Testis (tissue), 3 donors: ENCODE results near the gene SERPINA9. TPM values are rescaled to one million over a fixed set of nuclear protein-coding genes. Genes with fewer than 3 reads are reported as not detected.

Experiments
- DNase-seq: peaks from one replicate; pipeline ENCODE4 v3.0.0-alpha.2; 2019
- H3K27ac ChIP-seq, 2 donors: fragments of 200-600 bp; sonication (generic); one replicate each; pipeline ENCODE4 v1.5.1; 2019
- H3K27me3 ChIP-seq: fragments of 200-600 bp; sonication (generic); one replicate; pipeline ENCODE4 v1.5.1; 2019
- H3K36me3 ChIP-seq: fragments of 200-600 bp; sonication (generic); one replicate; pipeline ENCODE4 v1.5.1; 2017; ENCODE audit warnings: low read depth; ENCODE audit errors: missing control alignments
- H3K4me1 ChIP-seq: fragments of 200-600 bp; sonication (generic); one replicate; pipeline ENCODE4 v1.5.1; 2019
- H3K4me3 ChIP-seq, 2 donors: fragments of 200-600 bp; sonication (generic); one replicate each; pipeline ENCODE4 v1.5.1; 2017 to 2019
- H3K9me3 ChIP-seq: fragments of 200-600 bp; sonication (generic); one replicate; pipeline ENCODE4 v1.5.1; 2017
- CTCF ChIP-seq, 3 experiments: fragments of 450-650 bp in 2 of 3; fragments of 200-600 bp in 1 of 3; sonication (generic) in 1 of 3; IDR thresholded peaks; one replicate each; pipeline ENCODE4 v1.5.1; 2016 to 2019; ENCODE audit warnings: antibody characterized with exemption in 3 of 3, mild to moderate bottlenecking in 2 of 3, moderate library complexity in 1 of 3
- POLR2A ChIP-seq: fragments of 450-650 bp; IDR thresholded peaks from one replicate; pipeline ENCODE4 v1.6.1; 2017; ENCODE audit warnings: antibody characterized with exemption, mild to moderate bottlenecking, moderate library complexity
- WGBS, 2 donors: methylation state at CpG; one replicate each; pipeline ENCODE4 v1.1.5; 2018; 5-methylcytosine and 5-hydroxymethylcytosine counted together
- intact Hi-C: fragments of 100-400 bp; cut with DNase I; formaldehyde crosslinking; loops from one replicate; pipeline ENCODE4 v1.15.1; 2023; ENCODE audit warnings: low total_unique reads
- polyA plus RNA-seq: library from polyadenylated mRNA; stranded (reverse); fragments of 350-450 nt; fragmentation: Illumina TruSeq; extraction: RNeasy Lipid Tissue Mini Kit (QIAGEN cat#74804); gene quantifications from one replicate; pipeline ENCODE4 v1.2.3, GENCODE V29; 2014; ENCODE audit warnings: low read depth, low replicate concordance; ENCODE audit not compliant: insufficient read depth
- total RNA-seq, 2 donors: library from RNA; depleted of rRNA; stranded (reverse); fragments of >200 nt; gene quantifications; one replicate each; pipeline ENCODE4 v1.2.3, GENCODE V29; 2016

The SERPINA9 gene
- total and polyA plus RNA-seq, 3 donors from 2014 or later, result not detected

- 52 to 57% methylated on average over 5 of the region's 5 CpGs for WGBS, 2 donors
- Histone ChIP-seq H3K27ac (no peak overlapping the region), H3K4me3 (no peak overlapping the region), H3K36me3 (no peaks in the 10 kb centered on the region), H3K4me1 (no peaks in the 10 kb centered on the region), H3K9me3 (no peaks in the 10 kb centered on the region), H3K27me3 (no peaks in the 10 kb centered on the region)
- intact Hi-C loops, result no loop called here
- TF ChIP-seq POLR2A, result no peak
- TF ChIP-seq CTCF (IDR thresholded peaks at IDR 0.05), result no peak
- no peak for DNase-seq
Measured at GRCh38 chr14:94521375-94522114, 45.5 kb upstream of the SERPINA9 start.

GRCh38 chr14:94517641-94518257 is 41.8 kb upstream of the SERPINA9 start:
- no peaks in the 10 kb centered on the region for H3K36me3 ChIP-seq
- DNase-seq, result no peak
- WGBS, 2 donors, result 61 to 68% methylated on average over 7 of the region's 7 CpGs
- H3K27ac ChIP-seq, result no peak overlapping the region
- intact Hi-C loops, result no loop called here
- no peak for TF ChIP-seq CTCF (IDR thresholded peaks at IDR 0.05)
- H3K4me3 ChIP-seq, result no peak overlapping the region
- H3K4me1 ChIP-seq, result no peaks in the 10 kb centered on the region
- H3K9me3 ChIP-seq, result no peaks in the 10 kb centered on the region
- no peaks in the 10 kb centered on the region for H3K27me3 ChIP-seq

GRCh38 chr14:94517248-94517640 is 41.2 kb upstream of the SERPINA9 start:
- no peak overlapping the region for H3K4me3 ChIP-seq
- H3K27ac ChIP-seq, result no peak overlapping the region
- DNase-seq, result no peak
- no peaks in the 10 kb centered on the region for H3K9me3 ChIP-seq
- no peaks in the 10 kb centered on the region for H3K36me3 ChIP-seq
- WGBS, 2 donors, result 75 to 81% methylated on average over 10 of the region's 10 CpGs
- intact Hi-C loops, result no loop called here
- H3K27me3 ChIP-seq, result no peaks in the 10 kb centered on the region
- no peak for TF ChIP-seq POLR2A
- no peak for TF ChIP-seq CTCF (IDR thresholded peaks at IDR 0.05)
- no peaks in the 10 kb centered on the region for H3K4me1 ChIP-seq

- 90% methylated on average over 6 of the region's 6 CpGs for WGBS, 2 donors
- intact Hi-C loops, result no loop called here
Measured at GRCh38 chr14:94515856-94516255, 39.9 kb upstream of the SERPINA9 start.

More at GRCh38 chr14:94515856-94516255, 39.9 kb upstream of the SERPINA9 start:
- Histone ChIP-seq H3K36me3 (no peaks in the 10 kb centered on the region), H3K9me3 (no peaks in the 10 kb centered on the region), H3K4me3 (no peak overlapping the region), H3K27me3 (no peaks in the 10 kb centered on the region), H3K27ac (no peak overlapping the region), H3K4me1 (no peaks in the 10 kb centered on the region)
- no peak for DNase-seq
- TF ChIP-seq POLR2A, result no peak
- TF ChIP-seq CTCF (IDR thresholded peaks at IDR 0.05), result no peak
